Right renal cortex interstitium (tissue), 3 donors: Measurements from ENCODE around the gene AGBL4. TPM values are rescaled to one million over a fixed set of nuclear protein-coding genes. Genes with fewer than 3 reads are reported as not detected.

ENCODE experiments used
- DNase-seq, 3 donors: peaks; one replicate each; pipeline ENCODE4 v3.0.0-alpha.2; 2013; ENCODE audit warnings: low read depth in 3 of 3, low spot score in 2 of 3
- polyA plus RNA-seq, 3 donors: library from polyadenylated mRNA; unstranded; fragments of 120-200 nt; gene quantifications; one replicate each; pipeline ENCODE4 v1.2.1, GENCODE V29; 2013; ENCODE audit not compliant: insufficient read length in 3 of 3

The AGBL4 gene
- polyA plus RNA-seq, 3 donors, result 1.1 to 1.3 (median 1.3) TPM

DNA sequence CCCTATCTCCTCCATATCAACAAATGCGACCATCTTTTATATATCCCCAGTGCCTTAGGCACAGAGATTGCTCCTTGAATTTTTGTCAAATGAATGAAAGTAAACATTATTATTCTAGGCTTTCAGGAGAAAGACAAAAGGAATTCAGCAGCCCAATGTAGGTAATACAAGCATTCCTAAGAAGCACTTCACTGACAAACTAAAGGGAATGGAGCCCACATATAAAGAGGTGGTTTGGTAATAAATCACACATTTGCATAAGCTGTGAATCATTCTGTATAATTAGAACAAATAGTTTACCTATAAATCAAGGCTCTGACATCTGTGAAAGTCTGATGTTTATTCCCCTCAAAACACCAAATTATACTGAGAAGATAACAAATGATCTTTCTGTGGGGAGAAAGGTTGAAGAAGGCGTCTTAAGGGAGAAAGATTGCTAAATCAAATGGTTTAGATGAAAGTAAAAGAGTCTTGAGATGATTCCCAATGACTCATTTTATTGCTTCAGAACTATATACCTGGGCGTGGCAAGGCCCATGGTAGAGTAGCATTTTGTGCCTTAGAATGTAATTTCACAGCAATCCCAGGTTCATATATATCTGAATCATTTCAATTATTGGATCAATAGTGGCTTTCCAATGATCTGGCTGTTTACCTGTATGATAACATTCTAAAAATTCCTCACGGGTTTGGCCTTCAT, 558.1 kb downstream of the AGBL4 start:
- DNase-seq, result no peak

- DNase-seq, result no peak
Measured at GRCh38 chr1:49448200-49448599, 575.6 kb downstream of the AGBL4 start.

- no peak for DNase-seq
Measured at GRCh38 chr1:49436865-49437264, 586.9 kb downstream of the AGBL4 start.

- no peak for DNase-seq
Measured at GRCh38 chr1:49435291-49435690, 588.5 kb downstream of the AGBL4 start.

DNA sequence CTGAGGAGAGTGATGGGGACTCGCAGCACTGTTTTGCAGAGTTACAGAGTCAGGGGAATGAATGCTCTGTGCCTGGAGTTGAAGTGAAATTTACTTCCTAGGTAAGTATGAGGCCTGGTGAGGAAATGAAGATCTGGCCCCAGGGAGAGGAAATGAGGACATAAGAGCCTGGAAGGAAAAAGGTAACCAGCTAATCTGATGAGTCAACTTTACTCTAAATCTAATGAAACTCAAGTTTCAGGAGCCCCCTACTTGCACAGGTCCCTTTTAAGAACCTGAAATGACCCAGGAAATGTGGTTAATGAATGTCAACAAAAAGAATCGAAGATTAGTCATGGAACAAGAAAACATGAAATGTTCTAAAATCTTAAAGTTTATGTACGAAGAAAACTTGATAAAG, 599.0 kb downstream of the AGBL4 start:
- no peak for DNase-seq

- DNase-seq, result no peak
Measured at GRCh38 chr1:49416758-49417157, 607.0 kb downstream of the AGBL4 start.

DNA sequence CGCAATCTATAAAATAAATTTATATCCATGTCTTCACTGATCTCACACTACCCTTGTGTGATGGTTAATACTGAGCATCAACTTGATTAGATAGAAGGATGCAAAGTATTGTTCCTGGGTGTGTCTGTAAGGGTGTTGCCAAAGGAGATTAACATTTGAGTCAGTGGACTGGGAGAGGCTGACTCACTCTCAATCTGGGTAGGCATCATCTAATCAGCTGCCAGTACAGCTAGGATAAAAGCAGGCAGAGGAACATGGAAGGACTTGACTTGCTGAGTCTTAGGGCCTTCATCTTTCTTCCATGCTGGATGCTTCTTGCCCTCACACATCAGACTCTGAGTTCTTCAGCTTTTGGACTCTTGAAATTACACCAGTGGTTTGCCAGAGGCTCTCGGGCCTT, 615.4 kb downstream of the AGBL4 start:
- no peak for DNase-seq

DNA sequence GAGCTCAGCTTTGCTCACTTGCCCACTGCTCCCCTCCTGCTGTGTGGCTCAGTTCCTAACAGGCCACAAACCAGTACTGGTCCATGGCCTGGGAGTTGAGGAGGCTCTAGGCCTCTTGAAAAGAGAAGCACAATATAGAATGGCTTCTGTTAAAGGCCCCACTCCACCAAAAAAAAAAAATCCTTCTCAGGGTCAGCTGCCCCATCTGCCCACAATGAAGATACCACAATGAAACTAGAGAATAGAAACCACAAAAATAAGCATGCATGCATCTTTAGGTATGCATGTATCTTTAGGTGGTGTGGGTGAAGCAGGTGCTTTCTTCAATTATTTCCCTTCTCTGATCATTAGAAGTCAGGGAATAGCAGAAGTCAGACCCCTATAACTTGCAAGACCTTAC, 626.7 kb downstream of the AGBL4 start:
- no peak for DNase-seq

DNA sequence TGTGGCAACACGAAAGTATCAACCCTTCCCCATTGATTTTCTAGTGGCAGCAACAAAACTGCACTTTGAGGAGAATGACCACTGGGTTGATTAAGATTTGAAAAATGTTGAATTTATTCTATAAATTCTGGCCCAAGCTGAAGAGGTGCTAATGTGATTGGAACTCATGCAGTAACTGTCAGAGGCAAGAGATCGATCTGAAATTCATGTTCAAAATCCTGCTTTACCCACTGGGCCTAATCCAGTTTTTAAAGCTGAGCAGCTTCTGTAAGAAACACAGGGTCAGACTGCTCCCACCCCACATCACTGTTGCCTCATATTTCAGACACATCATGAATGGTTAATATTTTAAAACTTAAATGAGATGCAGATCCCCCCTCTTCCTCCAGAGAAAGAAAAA, 629.6 kb downstream of the AGBL4 start:
- DNase-seq, result no peak

DNA sequence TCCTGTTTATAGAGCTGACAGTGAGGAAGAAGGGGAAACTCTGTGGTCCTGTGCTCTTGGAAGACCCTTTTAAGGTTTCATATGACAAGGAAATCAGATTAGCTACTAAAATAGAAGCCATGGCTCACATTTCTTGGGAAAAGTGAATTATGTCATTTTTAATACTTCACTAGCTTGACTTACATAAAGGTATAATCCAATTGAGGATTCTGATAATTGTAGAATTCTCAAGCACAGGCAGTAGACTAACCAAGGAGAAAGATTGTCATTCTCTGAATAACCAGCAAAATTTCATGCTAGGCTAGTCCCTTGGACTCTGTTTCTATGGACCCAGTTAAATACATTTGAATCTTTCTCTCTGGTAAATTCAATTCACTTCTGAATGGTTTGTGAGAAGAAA, 634.1 kb downstream of the AGBL4 start:
- DNase-seq, result no peak

- no peak for DNase-seq
Measured at GRCh38 chr1:49364676-49365075, 659.1 kb downstream of the AGBL4 start.

DNA sequence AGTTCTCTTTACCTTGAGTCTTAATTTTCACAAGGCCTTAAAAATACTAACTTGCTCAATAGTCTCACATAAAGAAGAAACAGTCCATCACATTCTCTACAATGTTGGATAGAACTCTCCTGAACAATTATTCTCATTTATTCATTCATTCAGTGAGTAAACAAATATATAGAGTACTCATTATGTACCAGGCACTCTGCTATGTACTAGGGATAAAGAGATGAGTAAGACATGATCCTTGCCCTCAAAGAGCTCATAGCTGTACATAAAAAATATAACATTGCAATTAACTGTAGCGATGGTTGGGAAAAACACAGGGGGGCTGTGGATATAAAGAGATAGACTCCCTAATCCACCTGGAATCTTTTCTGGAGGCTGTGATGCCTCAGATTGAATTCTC, 660.1 kb downstream of the AGBL4 start:
- DNase-seq, result no peak

DNA sequence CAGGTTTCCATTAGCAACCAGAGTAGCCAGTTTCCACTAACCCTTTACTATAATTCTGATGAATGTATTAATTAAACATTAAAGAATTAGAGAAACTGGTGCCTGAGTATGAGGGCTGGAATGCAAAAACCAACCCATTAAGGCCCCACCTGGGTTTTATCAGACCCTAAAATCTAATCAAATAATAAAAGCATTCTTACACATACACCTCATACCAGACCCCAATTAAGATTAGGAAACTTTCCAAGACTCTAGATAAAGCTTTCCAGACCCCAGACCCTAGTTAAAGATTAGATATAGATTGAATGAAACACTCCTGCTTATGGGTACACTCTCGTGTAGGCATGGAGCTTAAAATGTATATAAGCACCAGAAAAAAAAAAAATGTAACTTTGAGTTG, 665.7 kb downstream of the AGBL4 start:
- no peak for DNase-seq

GRCh38 chr1:49356594-49356993, 667.2 kb downstream of the AGBL4 start:
- DNase-seq, result no peak

GRCh38 chr1:49351768-49352167, 672.0 kb downstream of the AGBL4 start:
- DNase-seq, result no peak

- DNase-seq, result no peak
Measured at GRCh38 chr1:49346767-49347349, 676.9 kb downstream of the AGBL4 start.

DNA sequence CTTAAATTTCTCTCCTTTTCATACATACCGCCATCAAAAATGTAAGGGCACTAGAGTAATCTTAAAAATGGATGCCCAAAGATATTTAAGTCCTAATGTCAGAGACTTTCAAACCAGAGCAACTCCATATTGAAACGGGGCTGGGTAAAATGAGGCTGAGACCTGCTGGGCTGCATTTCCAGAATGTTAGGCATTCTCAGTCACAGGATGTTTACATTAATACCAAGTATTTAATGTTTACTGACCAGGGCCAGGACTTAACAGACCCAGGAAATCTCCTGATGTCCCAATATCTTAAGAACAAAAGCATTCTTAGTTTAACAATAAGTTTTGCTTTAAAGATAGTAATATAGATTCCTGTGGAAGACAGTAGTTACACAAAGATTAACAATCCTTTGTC, 683.2 kb downstream of the AGBL4 start:
- DNase-seq, result no peak

- no peak for DNase-seq
Measured at GRCh38 chr1:49339043-49339442, 684.7 kb downstream of the AGBL4 start.

- DNase-seq, result no peak
Measured at GRCh38 chr1:49337251-49337650, 686.5 kb downstream of the AGBL4 start.

DNA sequence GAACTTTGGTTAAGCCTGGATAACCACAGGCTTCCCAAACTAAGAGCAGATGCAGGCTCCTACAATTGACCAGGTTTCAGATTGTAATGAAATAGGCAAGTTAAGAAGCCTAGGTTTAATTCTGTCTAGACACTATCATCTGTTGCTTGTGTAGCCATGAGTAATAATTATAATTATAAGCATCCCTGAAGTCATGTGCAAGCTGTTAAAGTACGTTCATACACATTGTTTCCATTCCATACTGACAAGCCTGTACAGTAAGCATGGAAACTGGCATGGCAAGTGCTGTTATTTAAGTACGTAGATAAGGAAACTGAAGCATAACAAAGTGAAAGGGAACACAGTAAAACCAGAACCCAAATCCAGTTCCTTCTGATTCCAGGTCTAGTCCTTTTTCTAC, 689.8 kb downstream of the AGBL4 start:
- no peak for DNase-seq

- DNase-seq, result no peak
Measured at GRCh38 chr1:49331066-49331852, 692.5 kb downstream of the AGBL4 start.

GRCh38 chr1:49323925-49324540, 699.7 kb downstream of the AGBL4 start:
- no peak for DNase-seq
